Measurements from ENCODE around the gene ARHGAP28.

The ARHGAP28 gene

GRCh38 chr18:6747646-6748045 lies 18.1 kb downstream of the ARHGAP28 start:
- peaks cover 10% of the 10 kb centered on the region for H3K9me3 ChIP-seq (ENCODE audit: control insufficient read depth, insufficient read depth, low read depth, low read length)
- H3K4me3 ChIP-seq (ENCODE audit: low read depth, low read length) = no peak overlapping the region
- peaks cover 11% of the 10 kb centered on the region for H3K4me1 ChIP-seq (ENCODE audit: control insufficient read depth, insufficient read depth, low read length)
- no peak overlapping the region for H3K9ac ChIP-seq (ENCODE audit: low read length)
- no peaks in the 10 kb centered on the region for H3K36me3 ChIP-seq (ENCODE audit: control insufficient read depth, insufficient read depth, low read length)
- H3K27ac ChIP-seq (ENCODE audit: low read depth, low read length) = no peak overlapping the region
- H3K27me3 ChIP-seq (ENCODE audit: control insufficient read depth, insufficient read depth, low read length) = no peaks in the 10 kb centered on the region

- peaks cover 10% of the 10 kb centered on the region for H3K9me3 ChIP-seq (ENCODE audit: control insufficient read depth, insufficient read depth, low read depth, low read length)
- H3K4me3 ChIP-seq (ENCODE audit: low read depth, low read length) = no peak overlapping the region
- no peaks in the 10 kb centered on the region for H3K36me3 ChIP-seq (ENCODE audit: control insufficient read depth, insufficient read depth, low read length)
- no peak overlapping the region for H3K9ac ChIP-seq (ENCODE audit: low read length)
- H3K4me1 ChIP-seq (ENCODE audit: control insufficient read depth, insufficient read depth, low read length) = peaks cover 16% of the 10 kb centered on the region
- H3K27ac ChIP-seq (ENCODE audit: low read depth, low read length) = no peak overlapping the region
- H3K27me3 ChIP-seq (ENCODE audit: control insufficient read depth, insufficient read depth, low read length) = no peaks in the 10 kb centered on the region
Observed at GRCh38 chr18:6748241-6748640, 18.7 kb downstream of the ARHGAP28 start.

GRCh38 chr18:6750411-6750810 lies 20.9 kb downstream of the ARHGAP28 start:
- H3K9me3 ChIP-seq (ENCODE audit: control insufficient read depth, insufficient read depth, low read depth, low read length) = peaks cover 10% of the 10 kb centered on the region
- peaks cover 22% of the 10 kb centered on the region for H3K4me1 ChIP-seq (ENCODE audit: control insufficient read depth, insufficient read depth, low read length)
- no peak overlapping the region for H3K4me3 ChIP-seq (ENCODE audit: low read depth, low read length)
- no peak overlapping the region for H3K27ac ChIP-seq (ENCODE audit: low read depth, low read length)
- no peaks in the 10 kb centered on the region for H3K27me3 ChIP-seq (ENCODE audit: control insufficient read depth, insufficient read depth, low read length)
- H3K9ac ChIP-seq (ENCODE audit: low read length) = no peak overlapping the region
- no peaks in the 10 kb centered on the region for H3K36me3 ChIP-seq (ENCODE audit: control insufficient read depth, insufficient read depth, low read length)

- Histone ChIP-seq H3K27ac (ENCODE audit: low read depth, low read length) (peak overlapping the region; percentile 43; the same call in 1 of the 2 replicates), H3K4me1 (ENCODE audit: control insufficient read depth, insufficient read depth, low read length) (peaks cover 22% of the 10 kb centered on the region), H3K4me3 (ENCODE audit: low read depth, low read length) (no peak overlapping the region), H3K9me3 (ENCODE audit: control insufficient read depth, insufficient read depth, low read depth, low read length) (peaks cover 10% of the 10 kb centered on the region), H3K27me3 (ENCODE audit: control insufficient read depth, insufficient read depth, low read length) (no peaks in the 10 kb centered on the region), H3K36me3 (ENCODE audit: control insufficient read depth, insufficient read depth, low read length) (no peaks in the 10 kb centered on the region), H3K9ac (ENCODE audit: low read length) (no peak overlapping the region)
Observed at GRCh38 chr18:6751222-6751621, 21.7 kb downstream of the ARHGAP28 start.

GRCh38 chr18:6752202-6752860 lies 22.8 kb downstream of the ARHGAP28 start:
- Histone ChIP-seq H3K9me3 (ENCODE audit: control insufficient read depth, insufficient read depth, low read depth, low read length) (peaks cover 10% of the 10 kb centered on the region), H3K4me3 (ENCODE audit: low read depth, low read length) (no peak overlapping the region), H3K4me1 (ENCODE audit: control insufficient read depth, insufficient read depth, low read length) (peaks cover 22% of the 10 kb centered on the region), H3K27me3 (ENCODE audit: control insufficient read depth, insufficient read depth, low read length) (no peaks in the 10 kb centered on the region), H3K36me3 (ENCODE audit: control insufficient read depth, insufficient read depth, low read length) (no peaks in the 10 kb centered on the region), H3K9ac (ENCODE audit: low read length) (no peak overlapping the region), H3K27ac (ENCODE audit: low read depth, low read length) (peak overlapping the region; percentile 84)

GRCh38 chr18:6755107-6755506 lies 25.6 kb downstream of the ARHGAP28 start:
- no peak overlapping the region for H3K27ac ChIP-seq (ENCODE audit: low read depth, low read length)
- H3K9ac ChIP-seq (ENCODE audit: low read length) = no peak overlapping the region
- H3K27me3 ChIP-seq (ENCODE audit: control insufficient read depth, insufficient read depth, low read length) = no peaks in the 10 kb centered on the region
- H3K4me1 ChIP-seq (ENCODE audit: control insufficient read depth, insufficient read depth, low read length) = peaks cover 33% of the 10 kb centered on the region
- H3K9me3 ChIP-seq (ENCODE audit: control insufficient read depth, insufficient read depth, low read depth, low read length) = peaks cover 7% of the 10 kb centered on the region
- H3K36me3 ChIP-seq (ENCODE audit: control insufficient read depth, insufficient read depth, low read length) = no peaks in the 10 kb centered on the region
- H3K4me3 ChIP-seq (ENCODE audit: low read depth, low read length) = no peak overlapping the region

- Histone ChIP-seq H3K27me3 (ENCODE audit: control insufficient read depth, insufficient read depth, low read length) (no peaks in the 10 kb centered on the region), H3K36me3 (ENCODE audit: control insufficient read depth, insufficient read depth, low read length) (no peaks in the 10 kb centered on the region), H3K4me3 (ENCODE audit: low read depth, low read length) (no peak overlapping the region), H3K9me3 (ENCODE audit: control insufficient read depth, insufficient read depth, low read depth, low read length) (no peaks in the 10 kb centered on the region), H3K27ac (ENCODE audit: low read depth, low read length) (no peak overlapping the region), H3K4me1 (ENCODE audit: control insufficient read depth, insufficient read depth, low read length) (peaks cover 20% of the 10 kb centered on the region), H3K9ac (ENCODE audit: low read length) (no peak overlapping the region)
Observed at GRCh38 chr18:6757931-6758330, 28.4 kb downstream of the ARHGAP28 start.

- Histone ChIP-seq H3K9me3 (ENCODE audit: control insufficient read depth, insufficient read depth, low read depth, low read length) (no peaks in the 10 kb centered on the region), H3K36me3 (ENCODE audit: control insufficient read depth, insufficient read depth, low read length) (no peaks in the 10 kb centered on the region), H3K4me1 (ENCODE audit: control insufficient read depth, insufficient read depth, low read length) (peaks cover 11% of the 10 kb centered on the region), H3K27ac (ENCODE audit: low read depth, low read length) (no peak overlapping the region), H3K27me3 (ENCODE audit: control insufficient read depth, insufficient read depth, low read length) (no peaks in the 10 kb centered on the region), H3K4me3 (ENCODE audit: low read depth, low read length) (no peak overlapping the region), H3K9ac (ENCODE audit: low read length) (no peak overlapping the region)
Observed at GRCh38 chr18:6759579-6759978, 30.1 kb downstream of the ARHGAP28 start.

- H3K9me3 ChIP-seq (ENCODE audit: control insufficient read depth, insufficient read depth, low read depth, low read length) = no peaks in the 10 kb centered on the region
- H3K27me3 ChIP-seq (ENCODE audit: control insufficient read depth, insufficient read depth, low read length) = no peaks in the 10 kb centered on the region
- no peak overlapping the region for H3K4me3 ChIP-seq (ENCODE audit: low read depth, low read length)
- no peak overlapping the region for H3K27ac ChIP-seq (ENCODE audit: low read depth, low read length)
- H3K36me3 ChIP-seq (ENCODE audit: control insufficient read depth, insufficient read depth, low read length) = no peaks in the 10 kb centered on the region
- no peak overlapping the region for H3K9ac ChIP-seq (ENCODE audit: low read length)
- H3K4me1 ChIP-seq (ENCODE audit: control insufficient read depth, insufficient read depth, low read length) = 0 out of 2 replicates have a peak, but pooled peaks cover 3% of the 10 kb centered on the region
Observed at GRCh38 chr18:6763524-6763923, 34.0 kb downstream of the ARHGAP28 start.

GRCh38 chr18:6764382-6764781 lies 34.9 kb downstream of the ARHGAP28 start:
- H3K36me3 ChIP-seq (ENCODE audit: control insufficient read depth, insufficient read depth, low read length) = no peaks in the 10 kb centered on the region
- H3K27ac ChIP-seq (ENCODE audit: low read depth, low read length) = no peak overlapping the region
- H3K4me3 ChIP-seq (ENCODE audit: low read depth, low read length) = no peak overlapping the region
- H3K9me3 ChIP-seq (ENCODE audit: control insufficient read depth, insufficient read depth, low read depth, low read length) = no peaks in the 10 kb centered on the region
- 0 out of 2 replicates have a peak, but pooled peaks cover 3% of the 10 kb centered on the region for H3K4me1 ChIP-seq (ENCODE audit: control insufficient read depth, insufficient read depth, low read length)
- no peak overlapping the region for H3K9ac ChIP-seq (ENCODE audit: low read length)
- no peaks in the 10 kb centered on the region for H3K27me3 ChIP-seq (ENCODE audit: control insufficient read depth, insufficient read depth, low read length)

GRCh38 chr18:6773777-6774176 lies 44.3 kb downstream of the ARHGAP28 start:
- H3K27ac ChIP-seq (ENCODE audit: low read depth, low read length) = no peak overlapping the region
- H3K9ac ChIP-seq (ENCODE audit: low read length) = no peak overlapping the region
- H3K4me1 ChIP-seq (ENCODE audit: control insufficient read depth, insufficient read depth, low read length) = peaks cover 22% of the 10 kb centered on the region
- H3K9me3 ChIP-seq (ENCODE audit: control insufficient read depth, insufficient read depth, low read depth, low read length) = no peaks in the 10 kb centered on the region
- no peaks in the 10 kb centered on the region for H3K36me3 ChIP-seq (ENCODE audit: control insufficient read depth, insufficient read depth, low read length)
- no peak overlapping the region for H3K4me3 ChIP-seq (ENCODE audit: low read depth, low read length)
- no peaks in the 10 kb centered on the region for H3K27me3 ChIP-seq (ENCODE audit: control insufficient read depth, insufficient read depth, low read length)

All from HUES6 (cell line).